Hepatocyte (in vitro differentiated cells): ENCODE data around the gene STX3.

ENCODE experiments used
- EZH2 ChIP-seq: fragments of 200-600 bp; sonication (generic); IDR thresholded peaks from 2 replicates; pipeline ENCODE4 v1.6.1; 2016; ENCODE audit warnings: antibody characterized with exemption, mild to moderate bottlenecking, borderline replicate concordance
- EZH2phosphoT487 ChIP-seq: fragments of 200-600 bp; sonication (generic); IDR thresholded peaks from one replicate; pipeline ENCODE4 v1.6.1; 2018; ENCODE audit warnings: antibody characterized with exemption, mild to moderate bottlenecking, low read depth, moderate library complexity; ENCODE audit not compliant: unreplicated experiment, severe bottlenecking
- TF ChIP-seq, protein P1 (sequence below): fragments of 200-600 bp; sonication (generic); IDR thresholded peaks from 2 replicates; pipeline ENCODE4 v1.5.1; 2016; ENCODE audit warnings: antibody characterized with exemption, mild to moderate bottlenecking; ENCODE audit not compliant: poor library complexity

GRCh38 chr11:59804061-59804460, 48.9 kb downstream of the STX3 start:
- TF ChIP-seq EZH2phosphoT487 (no peak), EZH2 (no peak)
- TF ChIP-seq, protein P1, sequence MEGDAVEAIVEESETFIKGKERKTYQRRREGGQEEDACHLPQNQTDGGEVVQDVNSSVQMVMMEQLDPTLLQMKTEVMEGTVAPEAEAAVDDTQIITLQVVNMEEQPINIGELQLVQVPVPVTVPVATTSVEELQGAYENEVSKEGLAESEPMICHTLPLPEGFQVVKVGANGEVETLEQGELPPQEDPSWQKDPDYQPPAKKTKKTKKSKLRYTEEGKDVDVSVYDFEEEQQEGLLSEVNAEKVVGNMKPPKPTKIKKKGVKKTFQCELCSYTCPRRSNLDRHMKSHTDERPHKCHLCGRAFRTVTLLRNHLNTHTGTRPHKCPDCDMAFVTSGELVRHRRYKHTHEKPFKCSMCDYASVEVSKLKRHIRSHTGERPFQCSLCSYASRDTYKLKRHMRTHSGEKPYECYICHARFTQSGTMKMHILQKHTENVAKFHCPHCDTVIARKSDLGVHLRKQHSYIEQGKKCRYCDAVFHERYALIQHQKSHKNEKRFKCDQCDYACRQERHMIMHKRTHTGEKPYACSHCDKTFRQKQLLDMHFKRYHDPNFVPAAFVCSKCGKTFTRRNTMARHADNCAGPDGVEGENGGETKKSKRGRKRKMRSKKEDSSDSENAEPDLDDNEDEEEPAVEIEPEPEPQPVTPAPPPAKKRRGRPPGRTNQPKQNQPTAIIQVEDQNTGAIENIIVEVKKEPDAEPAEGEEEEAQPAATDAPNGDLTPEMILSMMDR, result no peak
